GM12875 (cell line): ENCODE measurements around the gene SLX4.

ENCODE experiments used
- H3K4me3 ChIP-seq: one replicate; pipeline ENCODE4 v1.5.1; 2011; ENCODE audit warnings: low read depth, low read length, control low read depth
- TF ChIP-seq, protein P1 (sequence below): IDR thresholded peaks from 2 replicates; pipeline ENCODE4 v1.5.1; 2011; ENCODE audit warnings: low read depth, mild to moderate bottlenecking, control low read depth, inconsistent platforms, low read length, moderate library complexity, borderline replicate concordance; ENCODE audit not compliant: insufficient read depth

Gene SLX4

DNA sequence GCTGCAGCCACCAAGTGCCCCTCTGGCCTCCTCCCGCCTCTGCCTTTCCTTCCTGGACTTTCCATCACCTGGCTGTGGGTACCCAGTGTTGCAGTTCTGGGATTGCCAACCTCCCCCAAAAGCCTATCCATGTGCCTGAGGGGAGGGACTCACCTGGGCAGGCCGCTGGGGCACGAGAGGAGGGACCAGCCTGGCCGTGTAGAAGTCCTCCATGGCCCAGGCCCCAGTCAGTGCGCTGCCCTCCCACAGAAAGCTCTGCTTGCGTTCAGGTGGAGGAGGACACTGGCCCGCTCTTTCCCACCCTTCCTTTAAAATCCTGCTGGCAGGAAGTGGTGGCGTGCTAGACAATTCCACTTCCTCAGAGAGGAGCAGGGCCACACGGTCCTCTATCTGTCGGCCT lies 14.2 kb downstream of the SLX4 start:
- no peak overlapping the region for H3K4me3 ChIP-seq
- TF ChIP-seq, protein P1, sequence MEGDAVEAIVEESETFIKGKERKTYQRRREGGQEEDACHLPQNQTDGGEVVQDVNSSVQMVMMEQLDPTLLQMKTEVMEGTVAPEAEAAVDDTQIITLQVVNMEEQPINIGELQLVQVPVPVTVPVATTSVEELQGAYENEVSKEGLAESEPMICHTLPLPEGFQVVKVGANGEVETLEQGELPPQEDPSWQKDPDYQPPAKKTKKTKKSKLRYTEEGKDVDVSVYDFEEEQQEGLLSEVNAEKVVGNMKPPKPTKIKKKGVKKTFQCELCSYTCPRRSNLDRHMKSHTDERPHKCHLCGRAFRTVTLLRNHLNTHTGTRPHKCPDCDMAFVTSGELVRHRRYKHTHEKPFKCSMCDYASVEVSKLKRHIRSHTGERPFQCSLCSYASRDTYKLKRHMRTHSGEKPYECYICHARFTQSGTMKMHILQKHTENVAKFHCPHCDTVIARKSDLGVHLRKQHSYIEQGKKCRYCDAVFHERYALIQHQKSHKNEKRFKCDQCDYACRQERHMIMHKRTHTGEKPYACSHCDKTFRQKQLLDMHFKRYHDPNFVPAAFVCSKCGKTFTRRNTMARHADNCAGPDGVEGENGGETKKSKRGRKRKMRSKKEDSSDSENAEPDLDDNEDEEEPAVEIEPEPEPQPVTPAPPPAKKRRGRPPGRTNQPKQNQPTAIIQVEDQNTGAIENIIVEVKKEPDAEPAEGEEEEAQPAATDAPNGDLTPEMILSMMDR: no peak

DNA sequence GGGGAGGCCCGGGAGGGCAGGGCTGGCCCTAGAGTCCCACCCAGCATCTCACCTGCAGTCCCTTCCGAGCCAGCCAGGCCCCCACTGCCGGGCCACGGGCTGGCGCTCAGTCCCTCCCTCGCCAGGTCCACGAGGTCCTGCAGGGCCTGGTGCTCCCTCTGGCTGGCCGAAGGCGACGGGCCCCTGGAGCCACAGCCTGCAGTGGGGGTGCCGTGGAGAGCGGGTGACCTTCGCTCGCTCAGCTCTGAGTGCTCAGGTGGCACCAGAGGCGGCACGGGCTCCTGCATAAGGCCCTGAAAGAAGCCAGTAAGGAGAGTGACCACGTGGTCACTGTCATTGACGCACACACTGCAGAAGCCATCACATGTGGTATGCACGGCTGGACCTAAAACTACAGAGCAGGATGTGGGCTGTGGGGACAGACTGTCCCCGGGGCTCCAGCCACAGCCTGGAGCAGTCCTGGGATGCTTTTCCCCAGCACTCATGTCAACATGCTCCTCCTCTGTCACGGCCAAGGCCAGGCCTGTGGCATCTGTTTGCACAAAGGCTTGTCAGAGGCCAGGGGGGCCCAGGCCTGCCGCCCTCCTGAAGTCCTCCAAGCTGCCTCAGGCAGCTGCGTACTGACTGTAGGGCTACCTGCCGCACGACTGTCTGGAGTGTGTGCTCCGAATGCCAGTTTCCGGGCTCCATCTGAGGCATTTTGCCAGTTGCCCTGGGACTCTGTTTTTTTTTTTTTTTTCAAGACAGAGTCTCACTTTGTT lies 15.1 kb downstream of the SLX4 start:
- TF ChIP-seq, protein P1: no peak
- no peak overlapping the region for H3K4me3 ChIP-seq

DNA sequence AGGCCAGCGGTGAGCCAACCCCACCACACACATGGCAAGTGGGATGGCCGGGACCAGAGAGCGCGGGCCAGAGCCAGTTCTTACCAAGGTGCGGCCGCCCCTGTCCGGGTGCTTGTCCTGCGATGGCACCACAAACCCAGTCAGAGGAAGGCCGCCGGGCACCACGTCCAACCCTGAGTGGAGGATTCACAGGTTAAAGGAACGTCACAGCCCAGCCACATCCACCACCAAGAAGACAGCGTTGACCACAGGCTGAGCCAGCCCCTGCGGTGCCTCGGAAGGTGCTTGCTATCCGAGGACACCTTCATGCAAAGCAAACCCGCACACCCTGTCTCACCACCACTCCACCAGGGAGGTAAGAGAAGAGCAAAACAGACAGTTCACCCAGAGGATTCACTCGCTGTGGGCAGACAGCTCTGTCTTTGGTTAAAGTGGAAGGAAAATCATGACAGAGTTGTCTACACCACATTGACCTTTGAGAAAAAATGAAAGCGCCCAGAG lies 15.8 kb downstream of the SLX4 start:
- TF ChIP-seq, protein P1: no peak

DNA sequence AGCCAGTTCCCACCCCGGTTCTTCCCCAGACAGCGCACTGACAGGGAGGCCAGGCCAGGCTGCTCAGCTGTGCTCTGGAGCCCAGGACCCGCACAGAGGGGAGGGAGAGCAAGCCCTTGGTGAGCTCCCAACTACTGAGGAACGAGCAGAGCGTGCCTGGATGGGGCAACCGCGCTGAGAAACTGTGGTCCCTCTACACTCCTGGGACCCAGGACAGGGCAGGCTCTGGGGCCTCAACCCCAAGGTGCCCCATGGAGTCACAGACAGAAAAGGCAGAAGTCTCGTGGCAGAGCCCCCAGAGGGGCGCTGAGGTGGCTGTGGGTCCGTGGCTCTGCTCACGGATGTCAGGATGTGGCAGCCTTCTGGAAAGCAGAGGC lies 16.3 kb downstream of the SLX4 start:
- TF ChIP-seq, protein P1: no peak
- H3K4me3 ChIP-seq: no peak overlapping the region

More for the DNA sequence above, 15.8 kb downstream of the SLX4 start:
- H3K4me3 ChIP-seq: no peak overlapping the region

DNA sequence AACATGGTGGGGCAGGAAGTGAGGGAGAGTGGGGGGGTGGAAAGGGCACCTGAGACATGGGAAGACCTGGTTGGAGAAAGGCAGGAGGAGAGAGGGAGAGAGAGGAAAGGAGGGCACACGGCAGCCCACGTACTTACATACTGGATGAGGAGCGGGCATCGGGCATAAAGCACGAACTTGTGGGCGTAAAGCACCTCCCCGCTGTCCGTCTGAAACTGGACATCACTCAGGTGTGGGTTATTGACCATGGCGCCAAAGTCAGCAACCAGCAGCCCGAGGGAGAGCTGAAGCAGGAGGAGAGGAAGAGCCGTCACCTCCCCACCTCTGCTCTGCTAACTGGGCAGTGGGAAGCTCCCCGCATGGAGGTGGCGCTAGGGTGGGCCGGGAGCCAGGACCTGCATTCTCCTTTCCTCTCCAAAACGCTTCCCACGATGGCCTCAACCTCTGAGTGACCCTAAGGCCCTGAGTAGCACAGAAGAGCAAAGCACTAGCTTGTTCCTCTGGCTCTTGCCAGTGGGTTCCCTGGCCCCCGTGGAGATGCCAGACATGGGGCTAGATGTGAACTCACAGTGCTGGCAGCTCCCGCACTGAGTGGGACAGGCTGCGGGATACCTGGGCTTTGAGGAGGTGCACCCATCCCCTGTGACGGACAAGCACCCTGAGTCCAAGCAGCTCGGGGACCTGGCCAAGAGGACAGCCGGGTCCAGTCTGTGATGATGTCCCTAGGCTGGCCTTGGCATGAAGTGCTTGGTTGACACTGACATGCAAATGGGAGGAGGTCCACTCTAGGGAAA lies 16.9 kb downstream of the SLX4 start:
- H3K4me3 ChIP-seq: no peak overlapping the region
- TF ChIP-seq, protein P1: no peak

DNA sequence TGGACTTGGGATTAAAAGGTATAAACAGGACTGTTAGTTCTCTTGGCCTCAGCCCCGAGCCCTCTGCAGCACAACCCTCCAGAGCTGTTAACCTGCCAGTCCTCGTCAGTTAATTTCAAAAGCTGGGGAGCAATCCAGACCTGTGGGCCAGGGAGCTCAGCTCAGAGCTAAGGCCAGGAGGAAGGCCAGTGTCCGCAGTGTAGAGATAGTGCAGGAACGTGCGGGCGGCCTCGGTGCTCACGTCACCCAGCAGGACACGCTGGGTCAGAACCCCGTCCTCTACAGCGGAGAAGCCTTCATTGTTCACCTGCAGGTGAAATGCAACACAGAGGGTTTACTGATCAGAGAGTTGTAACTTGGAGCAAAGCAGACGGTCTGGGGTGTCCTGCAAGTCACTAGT lies 18.8 kb downstream of the SLX4 start:
- H3K4me3 ChIP-seq: no peak overlapping the region
- TF ChIP-seq, protein P1: no peak
